Thyroid gland (tissue), 4 donors: ENCODE measurements around the gene VSTM5.

Source experiments
- CTCF ChIP-seq, 6 experiments: fragments of 200-600 bp in 3 of 6; fragments of 450-650 bp in 3 of 6; sonication (generic) in 3 of 6; IDR thresholded peaks; one replicate each; pipeline ENCODE4 v1.5.1; 2016 to 2019; ENCODE audit warnings: antibody characterized with exemption in 6 of 6, mild to moderate bottlenecking in 2 of 6, inconsistent platforms in 1 of 6, moderate library complexity in 1 of 6
- POLR2A ChIP-seq, 2 donors: fragments of 450-650 bp; IDR thresholded peaks; one replicate each; pipeline ENCODE4 v1.6.1; 2017; ENCODE audit warnings: antibody characterized with exemption in 2 of 2, mild to moderate bottlenecking in 2 of 2, moderate library complexity in 1 of 2

- TF ChIP-seq CTCF (IDR thresholded peaks at IDR 0.05), result no peak
- no peak for TF ChIP-seq POLR2A (IDR thresholded peaks at IDR 0.05)
Observed at GRCh38 chr11:93770160-93770559, 80.3 kb downstream of the VSTM5 start.
